Neural crest cell (in vitro differentiated cells): ENCODE measurements around the gene DDIAS. TPM values are rescaled to one million over a fixed set of nuclear protein-coding genes. Genes with fewer than 3 reads are reported as not detected.

ENCODE experiments used
- DNase-seq: peaks from one replicate; pipeline ENCODE4 v3.0.0; 2021; ENCODE audit warnings: low read depth, mixed read lengths, low spot score
- H3K27ac Mint-ChIP-seq: one replicate; pipeline ENCODE4 v1.8.0; 2021; ENCODE audit warnings: mild to moderate bottlenecking, mixed read lengths; ENCODE audit not compliant: unreplicated experiment
- H3K27me3 Mint-ChIP-seq: 2 replicates; pipeline ENCODE4 v1.8.0; 2021; ENCODE audit warnings: low read depth, mild to moderate bottlenecking, mixed read lengths
- H3K36me3 Mint-ChIP-seq: 2 replicates; pipeline ENCODE4 v1.8.0; 2021; ENCODE audit warnings: low read depth, mild to moderate bottlenecking, mixed read lengths
- H3K4me1 Mint-ChIP-seq: 2 replicates; pipeline ENCODE4 v1.8.0; 2021; ENCODE audit warnings: mixed read lengths
- H3K4me3 Mint-ChIP-seq: one replicate; pipeline ENCODE4 v1.8.0; 2021; ENCODE audit warnings: mild to moderate bottlenecking, mixed read lengths
- H3K9me3 Mint-ChIP-seq: 2 replicates; pipeline ENCODE4 v1.8.0; 2021; ENCODE audit warnings: mixed read lengths
- CTCF ChIP-seq: fragments of 200-600 bp; sonication (generic); conservative IDR thresholded peaks from 2 replicates; pipeline ENCODE4 v1.5.0; 2021; ENCODE audit warnings: antibody characterized with exemption, mild to moderate bottlenecking
- total RNA-seq: library from RNA; stranded (reverse); gene quantifications from 2 replicates; pipeline ENCODE4 v1.2.1, GENCODE V29; 2021

DDIAS gene
- total RNA-seq, 1 donor from 2014 or later, result 23.2 TPM

- Mint-ChIP-seq H3K4me3 (no peak overlapping the region), H3K9me3 (no peaks in the 10 kb centered on the region), H3K27ac (no peak overlapping the region), H3K36me3 (peaks cover 4% of the 10 kb centered on the region), H3K27me3 (no peaks in the 10 kb centered on the region), H3K4me1 (peaks cover 12% of the 10 kb centered on the region)
- no peak for TF ChIP-seq CTCF
- no peak for DNase-seq
Observed at GRCh38 chr11:82974851-82975250, 73.3 kb downstream of the DDIAS start.

GRCh38 chr11:82975882-82976281 is 74.3 kb downstream of the DDIAS start:
- H3K27me3 Mint-ChIP-seq, result no peaks in the 10 kb centered on the region
- peaks cover 4% of the 10 kb centered on the region for H3K36me3 Mint-ChIP-seq
- peaks cover 12% of the 10 kb centered on the region for H3K4me1 Mint-ChIP-seq
- TF ChIP-seq CTCF, result no peak
- no peak overlapping the region for H3K27ac Mint-ChIP-seq
- DNase-seq, result no peak
- H3K9me3 Mint-ChIP-seq, result no peaks in the 10 kb centered on the region
- H3K4me3 Mint-ChIP-seq, result no peak overlapping the region

GRCh38 chr11:82976786-82977185 is 75.2 kb downstream of the DDIAS start:
- Mint-ChIP-seq H3K27ac (no peak overlapping the region), H3K36me3 (peaks cover 8% of the 10 kb centered on the region), H3K9me3 (no peaks in the 10 kb centered on the region), H3K4me1 (peaks cover 12% of the 10 kb centered on the region), H3K4me3 (no peak overlapping the region), H3K27me3 (no peaks in the 10 kb centered on the region)
- no peak for DNase-seq
- no peak for TF ChIP-seq CTCF

- no peaks in the 10 kb centered on the region for H3K9me3 Mint-ChIP-seq
- H3K4me1 Mint-ChIP-seq, result peaks cover 12% of the 10 kb centered on the region
- no peak overlapping the region for H3K4me3 Mint-ChIP-seq
- H3K27ac Mint-ChIP-seq, result no peak overlapping the region
- no peaks in the 10 kb centered on the region for H3K27me3 Mint-ChIP-seq
- H3K36me3 Mint-ChIP-seq, result peaks cover 13% of the 10 kb centered on the region
- TF ChIP-seq CTCF, result no peak
- DNase-seq, result no peak
Observed at GRCh38 chr11:82978422-82979099, 77.0 kb downstream of the DDIAS start.

GRCh38 chr11:82979824-82980223 is 78.3 kb downstream of the DDIAS start:
- Mint-ChIP-seq H3K27me3 (no peaks in the 10 kb centered on the region), H3K27ac (no peak overlapping the region), H3K4me1 (peaks cover 18% of the 10 kb centered on the region), H3K4me3 (no peak overlapping the region), H3K9me3 (peaks cover 3% of the 10 kb centered on the region), H3K36me3 (peaks cover 20% of the 10 kb centered on the region)
- DNase-seq, result no peak
- TF ChIP-seq CTCF, result no peak
